Muscle of back (tissue), 11 donors: Measurements from ENCODE around the gene CARHSP1. TPM values are rescaled to one million over a fixed set of nuclear protein-coding genes. Genes with fewer than 3 reads are reported as not detected.

Experiments
- DNase-seq, 3 donors: peaks; one replicate each; pipeline versions ENCODE4 v3.0.0 to v3.0.0-alpha.2; 2013
- polyA plus RNA-seq, 10 donors: library from polyadenylated mRNA; unstranded; fragments of 120-200 nt; gene quantifications; one replicate each; pipeline ENCODE4 v1.2.1, GENCODE V29; 2013; ENCODE audit not compliant: insufficient read length in 10 of 10

The CARHSP1 gene
- polyA plus RNA-seq, 10 donors, result 88.2 to 122 (median 106) TPM

- no peak for DNase-seq
Measured at GRCh38 chr16:8898660-8899318, 30.0 kb upstream of the CARHSP1 start.

GRCh38 chr16:8894736-8895334, 26.0 kb upstream of the CARHSP1 start:
- DNase-seq, result no peak

DNA sequence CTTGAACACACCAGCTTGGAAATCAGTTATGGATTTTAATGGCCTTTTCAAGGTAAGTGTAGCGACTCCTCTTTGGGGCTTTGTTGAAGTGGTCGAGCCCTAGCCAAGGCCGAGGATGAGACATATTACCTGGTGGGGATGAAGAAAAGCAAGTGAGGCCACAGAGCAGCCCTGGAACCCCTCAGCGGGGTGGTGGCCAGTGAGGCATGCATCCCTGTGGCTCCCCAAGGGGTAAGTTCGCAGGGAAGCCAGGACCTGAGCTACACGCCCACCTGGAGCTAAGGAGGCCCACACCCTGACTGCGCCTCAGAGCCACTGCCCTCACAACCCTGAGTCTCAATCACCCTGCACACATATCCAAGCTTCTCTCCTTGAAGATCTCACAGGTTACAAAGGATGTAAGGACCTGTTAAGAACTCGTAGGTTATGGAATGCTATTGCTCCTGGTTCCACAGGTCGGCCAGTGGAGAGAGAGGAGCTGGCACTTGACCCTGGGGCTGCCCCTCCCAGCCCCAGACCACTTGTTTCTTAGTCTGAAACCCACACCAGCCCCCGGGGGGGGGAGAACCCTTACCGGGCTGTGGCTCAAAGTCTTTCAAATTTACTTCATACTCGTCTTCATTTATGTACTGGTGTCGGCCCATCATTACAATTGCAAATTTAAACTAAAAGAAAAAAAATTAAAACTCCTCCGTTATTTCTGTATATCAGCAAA, 25.3 kb upstream of the CARHSP1 start:
- DNase-seq, result no peak

DNA sequence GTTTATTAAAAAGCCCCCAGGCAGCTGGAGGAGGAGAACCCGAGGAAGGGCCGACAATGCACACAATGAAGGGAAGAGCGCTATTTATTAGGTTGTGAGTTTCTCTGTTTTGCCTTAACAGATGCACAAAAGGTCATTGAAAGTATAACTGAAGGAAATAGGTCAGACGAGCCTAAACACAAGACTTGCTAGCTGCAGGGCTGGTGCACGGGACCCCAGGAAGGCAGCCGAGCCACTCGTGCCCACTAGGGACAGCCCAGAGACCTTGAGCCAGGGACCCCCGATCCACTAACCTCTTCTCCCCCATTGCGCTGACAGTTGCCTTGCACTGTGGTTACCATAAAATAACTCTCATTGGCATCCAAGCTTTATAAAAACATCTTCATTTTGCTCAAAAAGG, 24.6 kb upstream of the CARHSP1 start:
- DNase-seq, result no peak

DNA sequence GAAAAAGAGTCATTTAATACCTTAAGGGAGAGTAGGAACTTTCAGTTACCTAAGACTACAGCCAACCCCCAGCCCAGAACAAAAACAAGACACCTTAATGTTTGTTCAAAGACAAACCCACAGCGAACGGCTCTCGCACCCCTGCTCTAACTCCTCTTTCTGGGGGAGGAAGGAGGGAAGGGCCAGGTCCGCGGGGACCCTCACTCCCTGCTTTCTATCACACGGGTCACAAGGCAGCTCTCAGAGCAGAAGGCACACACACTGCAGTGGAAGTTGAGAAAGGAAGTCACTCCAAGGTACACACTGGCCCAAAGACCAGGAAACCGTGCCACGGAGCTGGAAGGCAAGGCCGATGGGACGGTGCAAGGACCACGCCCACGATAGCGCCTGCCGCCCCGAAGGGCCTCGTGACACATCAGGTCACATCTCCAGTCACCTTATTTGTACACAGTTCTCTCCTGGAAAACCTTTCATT, 23.3 kb upstream of the CARHSP1 start:
- DNase-seq, result no peak

GRCh38 chr16:8890549-8890921, 21.7 kb upstream of the CARHSP1 start:
- DNase-seq, result no peak

GRCh38 chr16:8889893-8890548, 21.2 kb upstream of the CARHSP1 start:
- DNase-seq, result no peak

DNA sequence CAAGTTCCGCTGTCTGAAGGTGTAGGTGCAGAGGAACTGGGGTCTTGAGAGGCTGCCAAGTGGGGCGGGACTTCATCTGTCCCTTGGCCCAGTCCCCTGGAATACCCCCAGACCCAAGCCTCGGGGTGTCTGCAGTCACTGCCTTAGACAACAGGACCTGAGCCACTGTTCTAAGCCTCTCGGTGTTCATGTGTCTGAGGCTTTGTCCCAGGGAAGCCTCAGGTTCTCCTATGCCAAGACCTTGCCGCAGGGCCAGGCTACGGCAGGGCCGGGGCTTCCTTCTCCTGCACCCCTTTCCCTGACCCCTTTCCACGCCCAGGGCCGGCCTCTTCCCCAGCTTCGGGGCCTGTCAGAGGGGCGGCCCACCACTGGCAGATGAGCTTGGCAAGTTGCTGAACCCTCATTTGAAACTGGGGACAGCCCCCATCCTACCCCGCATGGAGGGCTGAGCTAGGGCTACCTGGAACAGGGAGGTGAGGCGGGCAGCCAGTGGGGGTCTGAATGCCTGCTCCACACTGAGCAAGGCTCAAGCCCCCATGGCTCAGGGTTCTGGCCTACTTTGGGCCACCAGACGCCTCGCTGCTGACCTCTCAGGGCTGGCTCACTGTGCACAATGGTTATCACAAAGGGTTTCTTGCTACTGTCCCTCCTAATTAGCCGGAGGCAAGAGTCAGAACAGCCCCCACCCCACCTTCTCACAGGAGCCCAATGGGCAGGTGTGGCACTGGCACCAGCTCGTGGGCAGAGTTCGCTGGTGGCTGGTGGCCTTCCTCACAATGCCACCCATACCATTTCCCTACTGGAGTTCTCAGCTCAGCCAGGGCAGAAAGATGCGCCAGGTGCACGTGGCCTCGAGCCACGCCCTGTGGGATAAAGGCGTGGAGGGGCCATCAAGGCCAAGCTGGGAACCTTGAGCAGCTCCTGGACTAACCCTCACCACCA, 20.4 kb upstream of the CARHSP1 start:
- no peak for DNase-seq

- DNase-seq, result no peak
Measured at GRCh38 chr16:8887952-8888560, 19.2 kb upstream of the CARHSP1 start.

- no peak for DNase-seq
Measured at GRCh38 chr16:8887431-8887765, 18.6 kb upstream of the CARHSP1 start.

DNA sequence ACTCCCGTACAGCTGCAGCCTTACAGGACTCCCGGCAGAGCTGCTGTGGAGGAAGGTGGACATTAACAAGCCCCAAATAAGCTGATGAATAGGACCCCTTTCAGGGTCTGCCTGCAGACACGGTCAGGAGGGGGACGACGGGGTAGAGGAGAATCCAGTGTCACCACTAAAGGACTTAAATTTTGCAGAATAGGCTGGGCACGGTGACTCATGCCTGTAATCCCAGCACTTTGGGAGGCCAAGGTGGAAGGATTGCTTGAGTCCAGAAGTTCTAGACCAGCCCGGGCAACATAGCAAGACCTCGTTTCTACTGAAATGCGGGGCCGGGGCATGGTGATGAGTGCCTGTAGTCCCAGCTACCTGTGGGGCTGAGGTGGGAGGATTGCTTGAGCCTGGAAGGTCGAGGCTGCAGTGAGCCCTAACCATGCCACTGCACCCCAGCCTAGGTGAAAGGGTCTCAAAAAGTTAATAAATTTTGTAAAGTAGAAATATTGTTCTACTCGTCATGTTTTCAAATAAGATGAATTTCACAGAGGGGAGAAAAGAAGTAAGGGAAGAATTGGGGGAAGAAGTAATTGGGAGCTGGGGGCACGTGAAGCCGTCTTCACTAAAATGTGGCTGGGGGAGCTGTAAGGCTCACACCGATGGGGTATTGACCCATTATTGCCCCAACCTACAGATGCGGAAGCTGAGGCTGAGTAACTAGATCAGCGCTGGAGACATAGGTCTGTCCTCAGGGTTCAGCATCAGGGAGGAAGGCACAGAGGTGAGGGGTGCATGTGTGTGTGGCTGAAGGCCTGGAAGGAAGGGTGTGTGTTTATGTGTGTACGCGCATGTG, 18.0 kb upstream of the CARHSP1 start:
- no peak for DNase-seq

DNA sequence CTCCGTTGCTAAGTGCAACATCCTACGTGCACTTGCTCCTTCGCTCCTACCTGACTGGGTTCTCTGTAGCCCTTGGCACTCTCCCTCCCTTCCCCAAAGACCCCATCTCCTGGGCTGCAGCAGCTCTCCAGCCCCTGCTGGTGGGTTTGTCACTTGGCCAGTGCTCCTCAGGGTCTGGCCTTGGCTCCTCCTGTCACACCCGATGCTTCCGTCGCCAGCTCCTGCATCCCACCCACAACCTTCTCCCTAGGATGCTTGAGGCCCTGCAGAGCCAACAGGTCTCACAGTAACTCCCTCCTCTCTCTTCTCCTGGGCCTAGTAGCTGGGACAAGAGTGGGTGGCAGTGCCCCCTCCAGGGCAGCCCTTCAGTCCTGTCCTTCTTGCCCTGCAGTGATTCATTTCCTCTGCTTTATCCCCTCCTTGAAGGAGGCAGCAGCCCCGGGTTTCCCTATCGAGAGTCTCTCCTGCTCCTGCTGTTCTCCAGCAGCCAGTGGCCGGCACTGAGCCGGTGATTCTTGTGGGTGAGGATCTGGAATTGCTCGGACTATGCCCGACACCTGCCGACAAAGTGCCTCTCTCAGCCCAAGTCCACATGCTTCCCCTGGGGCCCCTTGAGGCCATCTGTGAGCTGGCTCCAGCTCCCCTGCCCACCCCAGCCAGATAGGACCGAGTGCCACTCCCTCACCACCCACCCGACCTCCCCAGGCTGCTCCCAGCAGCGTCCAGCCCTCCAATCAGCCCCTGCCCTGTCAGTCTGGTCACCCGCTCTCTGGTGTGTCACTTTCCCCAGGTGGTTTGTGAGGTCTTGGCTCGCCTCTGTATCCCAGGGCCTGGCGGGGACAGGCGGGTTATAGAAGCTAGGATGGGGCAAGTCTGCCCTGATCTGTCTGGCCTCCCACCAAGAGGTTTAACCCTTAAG, 17.1 kb upstream of the CARHSP1 start:
- no peak for DNase-seq

DNA sequence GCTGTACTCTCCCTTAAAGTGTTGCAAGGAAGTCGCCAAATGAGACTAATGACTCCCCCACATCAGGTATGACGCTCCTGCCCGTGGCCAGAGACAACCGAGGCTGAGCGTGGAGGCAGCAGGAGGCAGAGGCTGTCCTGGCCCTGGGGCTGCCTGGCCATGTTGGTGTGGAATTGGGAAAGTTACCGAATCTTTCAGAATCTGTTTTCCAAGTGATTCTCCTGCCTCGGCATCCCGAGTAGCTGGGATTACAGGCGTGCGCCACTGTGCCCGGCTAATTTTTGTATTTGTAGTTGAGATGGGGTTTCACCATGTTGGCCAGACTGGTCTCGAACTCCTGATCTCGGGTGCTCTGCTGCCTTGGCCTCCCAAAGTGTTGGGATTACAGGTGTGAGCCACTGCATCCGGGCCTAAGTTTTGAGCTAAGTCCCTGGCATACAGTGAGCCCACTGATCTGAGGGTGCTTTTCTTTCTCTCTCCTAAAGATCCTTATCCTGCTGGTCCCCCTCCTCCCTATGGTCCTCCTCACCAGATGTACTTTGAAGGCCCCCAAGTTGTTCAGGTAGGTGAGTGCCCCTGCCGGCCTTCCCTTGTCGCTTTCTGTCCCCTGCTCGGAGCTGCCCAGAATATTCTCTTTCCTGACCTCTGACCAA, 14.0 kb upstream of the CARHSP1 start:
- no peak for DNase-seq

GRCh38 chr16:8882041-8882617, 13.3 kb upstream of the CARHSP1 start, which contains the start of gene LITAFD:
Gene LITAFD, plus strand, starts transcription at chr16:8882351. Its CDS starts 2,005 bp downstream, at chr16:8884356.
- DNase-seq, result no peak

GRCh38 chr16:8880839-8881510, 12.2 kb upstream of the CARHSP1 start:
- DNase-seq, result no peak

GRCh38 chr16:8878523-8878911, 9.7 kb upstream of the CARHSP1 start:
- peak in 1 of 3 donors; percentile 77 for DNase-seq

- DNase-seq, result no peak
Measured at GRCh38 chr16:8877894-8878522, 9.2 kb upstream of the CARHSP1 start.
